ENCODE measurements around the gene ABHD12B. TPM values are rescaled to one million over a fixed set of nuclear protein-coding genes. Genes with fewer than 3 reads are reported as not detected.

Gene ABHD12B
- total RNA-seq, 2 experiments from 2014 or later: not detected

DNA sequence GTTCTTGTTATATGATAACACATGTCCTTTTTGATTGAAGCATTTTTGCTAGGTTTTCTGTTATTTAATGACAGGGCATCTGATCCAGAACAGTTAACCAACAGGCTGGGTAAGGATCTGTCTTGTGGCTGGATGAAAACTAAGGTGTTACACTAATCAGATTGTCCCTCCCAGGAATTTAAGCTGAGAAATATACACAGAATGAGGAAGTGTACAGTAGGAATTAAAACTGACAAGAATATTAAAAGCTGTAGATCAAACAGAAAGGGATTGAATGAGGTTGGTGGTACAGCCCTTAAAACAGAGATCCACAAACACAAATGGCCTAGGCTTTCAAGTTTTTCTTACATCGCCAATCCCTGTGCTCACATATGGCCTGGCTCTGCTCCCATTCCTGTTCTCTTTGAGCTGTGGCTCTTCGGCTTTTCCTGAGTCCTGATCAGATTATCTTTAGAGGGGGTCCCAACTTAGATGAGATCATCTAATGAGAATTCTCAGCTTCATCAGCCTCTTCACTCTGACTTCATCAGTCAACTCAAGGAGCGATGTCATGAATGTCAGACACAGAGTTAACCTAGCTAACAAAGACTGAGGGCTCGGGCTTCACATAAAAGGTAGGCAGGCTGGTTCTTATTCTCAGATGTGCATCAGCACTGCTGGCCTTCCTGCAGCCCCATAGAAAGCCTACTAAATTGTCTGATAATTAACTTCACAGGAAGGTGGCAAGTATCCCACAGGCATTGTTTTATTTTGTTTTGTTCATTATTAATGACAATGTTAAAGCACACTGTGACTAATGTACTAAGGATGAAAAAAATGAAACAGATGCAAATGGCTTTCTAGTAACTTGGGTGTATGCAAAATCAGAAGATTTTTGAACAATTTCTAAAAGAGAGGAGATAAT, 61.0 kb downstream of the ABHD12B start:
- H3K4me1 Mint-ChIP-seq (ENCODE audit: low read depth): no peaks in the 10 kb centered on the region
- H3K36me3 ChIP-seq (ENCODE audit: insufficient read depth, low read length): no peaks in the 10 kb centered on the region
- no peaks in the 10 kb centered on the region for H3K9me3 ChIP-seq (ENCODE audit: control insufficient read depth in 1 of 2, insufficient read depth in 1 of 2, low read length in 2 of 2)
- CTCF ChIA-PET: no interaction called here
- intact Hi-C loops (cut with DNase I, micrococcal nuclease): no loop called here
- TF ChIP-seq, protein P1, sequence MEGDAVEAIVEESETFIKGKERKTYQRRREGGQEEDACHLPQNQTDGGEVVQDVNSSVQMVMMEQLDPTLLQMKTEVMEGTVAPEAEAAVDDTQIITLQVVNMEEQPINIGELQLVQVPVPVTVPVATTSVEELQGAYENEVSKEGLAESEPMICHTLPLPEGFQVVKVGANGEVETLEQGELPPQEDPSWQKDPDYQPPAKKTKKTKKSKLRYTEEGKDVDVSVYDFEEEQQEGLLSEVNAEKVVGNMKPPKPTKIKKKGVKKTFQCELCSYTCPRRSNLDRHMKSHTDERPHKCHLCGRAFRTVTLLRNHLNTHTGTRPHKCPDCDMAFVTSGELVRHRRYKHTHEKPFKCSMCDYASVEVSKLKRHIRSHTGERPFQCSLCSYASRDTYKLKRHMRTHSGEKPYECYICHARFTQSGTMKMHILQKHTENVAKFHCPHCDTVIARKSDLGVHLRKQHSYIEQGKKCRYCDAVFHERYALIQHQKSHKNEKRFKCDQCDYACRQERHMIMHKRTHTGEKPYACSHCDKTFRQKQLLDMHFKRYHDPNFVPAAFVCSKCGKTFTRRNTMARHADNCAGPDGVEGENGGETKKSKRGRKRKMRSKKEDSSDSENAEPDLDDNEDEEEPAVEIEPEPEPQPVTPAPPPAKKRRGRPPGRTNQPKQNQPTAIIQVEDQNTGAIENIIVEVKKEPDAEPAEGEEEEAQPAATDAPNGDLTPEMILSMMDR (IDR thresholded peaks at IDR 0.05): no peak
- H3K27me3 Mint-ChIP-seq: peaks cover 13% of the 10 kb centered on the region
- H3K27ac Mint-ChIP-seq: no peak overlapping the region
- no peak overlapping the region for H3K4me3 ChIP-seq (ENCODE audit: low read length)
- no peak for ATAC-seq (ENCODE audit: poor library complexity)
- no peaks in the 10 kb centered on the region for H3K9me3 Mint-ChIP-seq
- H3K4me3 Mint-ChIP-seq: no peak overlapping the region
- DNase-seq: no peak
- H3K27ac ChIP-seq (ENCODE audit: low read depth in 1 of 2, low read length in 2 of 2): no peak overlapping the region
- H3K36me3 Mint-ChIP-seq (ENCODE audit: low read depth): no peaks in the 10 kb centered on the region
- H3K27me3 ChIP-seq (ENCODE audit: control insufficient read depth in 1 of 2, insufficient read depth in 2 of 2, low read length in 2 of 2): peaks cover 0 to 5% of the 10 kb centered on the region in 2 experiments
- POLR2A ChIA-PET: no interaction called here
- no peaks in the 10 kb centered on the region for H3K4me1 ChIP-seq (ENCODE audit: insufficient read depth, low read length)

DNA sequence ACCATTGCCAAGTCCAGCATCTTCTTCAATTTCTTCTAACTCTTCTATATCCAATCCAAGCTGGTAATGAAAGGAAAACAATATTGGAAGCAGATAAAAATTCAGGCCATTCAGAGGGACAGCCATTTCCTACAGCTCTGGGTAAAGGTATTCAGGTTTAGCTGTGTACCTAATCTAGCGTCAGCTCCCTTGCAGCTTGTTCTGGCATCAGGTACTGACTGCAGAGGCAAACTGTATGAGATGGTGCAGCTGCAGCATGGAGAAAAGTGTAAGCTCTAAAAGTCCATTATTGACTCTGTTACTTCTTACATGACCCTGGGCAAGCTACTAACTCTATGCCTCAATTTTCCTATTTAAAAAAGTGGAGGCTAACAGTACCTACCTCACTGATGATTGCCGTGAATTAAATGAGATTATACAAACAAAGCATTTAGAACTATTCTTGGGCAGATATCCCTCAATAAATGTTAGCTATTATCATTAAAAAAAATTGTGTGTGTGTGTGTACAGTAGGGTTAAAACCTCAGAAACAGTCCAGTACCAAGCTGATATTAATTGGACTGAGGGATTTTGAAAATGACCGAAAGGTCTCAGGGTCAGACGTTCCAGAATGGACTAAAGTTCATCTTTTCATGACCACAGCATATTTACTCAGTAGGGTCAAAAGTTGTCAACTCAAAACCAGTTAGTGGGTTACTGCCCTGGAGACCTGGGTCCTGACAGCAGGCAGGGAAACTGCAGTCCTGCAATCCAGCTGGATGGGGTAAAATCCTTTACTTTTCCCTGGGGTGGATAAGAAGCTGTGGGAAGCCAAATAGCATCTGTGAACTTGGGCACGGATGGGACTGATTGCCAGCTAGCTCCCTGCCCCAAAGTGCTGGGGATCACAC, 63.5 kb downstream of the ABHD12B start:
- H3K4me1 ChIP-seq (ENCODE audit: insufficient read depth, low read length): no peaks in the 10 kb centered on the region
- H3K4me3 ChIP-seq (ENCODE audit: low read length): no peak overlapping the region
- H3K27ac ChIP-seq (ENCODE audit: low read depth in 1 of 2, low read length in 2 of 2): no peak overlapping the region
- H3K4me3 Mint-ChIP-seq: no peak overlapping the region
- peaks cover 0 to 12% of the 10 kb centered on the region in 2 experiments for H3K27me3 ChIP-seq (ENCODE audit: control insufficient read depth in 1 of 2, insufficient read depth in 2 of 2, low read length in 2 of 2)
- ChIA-PET POLR2A (interaction anchor here (1.1 kb wide), 1 partner anchor 9 kb away, joined by 4 read pairs; the partner anchor contains the start of gene PYGL), CTCF (no interaction called here)
- no peak overlapping the region for H3K27ac Mint-ChIP-seq
- DNase-seq: no peak
- H3K9me3 Mint-ChIP-seq: no peaks in the 10 kb centered on the region
- no peaks in the 10 kb centered on the region for H3K4me1 Mint-ChIP-seq (ENCODE audit: low read depth)
- no peak for ATAC-seq (ENCODE audit: poor library complexity)
- H3K36me3 Mint-ChIP-seq (ENCODE audit: low read depth): no peaks in the 10 kb centered on the region
- intact Hi-C loops (cut with DNase I, micrococcal nuclease): no loop called here
- H3K36me3 ChIP-seq (ENCODE audit: insufficient read depth, low read length): no peaks in the 10 kb centered on the region
- TF ChIP-seq, protein P1 (IDR thresholded peaks at IDR 0.05): no peak
- H3K9me3 ChIP-seq (ENCODE audit: control insufficient read depth in 1 of 2, insufficient read depth in 1 of 2, low read length in 2 of 2): no peaks in the 10 kb centered on the region
- peaks cover 24% of the 10 kb centered on the region for H3K27me3 Mint-ChIP-seq

DNA sequence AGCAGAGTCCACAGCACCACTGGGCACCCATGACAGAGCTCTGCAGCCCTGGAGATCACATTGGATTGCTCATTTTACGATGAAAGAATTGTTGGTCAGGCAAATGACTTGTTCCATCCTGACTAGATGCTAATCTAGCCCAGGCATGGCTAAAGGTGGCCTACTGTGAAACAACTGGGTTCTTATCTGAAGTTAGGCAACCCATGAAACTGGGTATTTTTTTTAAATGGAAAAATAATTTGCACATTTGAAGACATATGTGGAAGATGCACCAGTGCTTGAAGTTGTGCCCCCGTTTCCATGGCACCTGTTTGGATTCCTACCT, 64.1 kb downstream of the ABHD12B start:
- no peak for DNase-seq
- no peaks in the 10 kb centered on the region for H3K9me3 Mint-ChIP-seq
- H3K27me3 Mint-ChIP-seq: peaks cover 30% of the 10 kb centered on the region
- POLR2A ChIA-PET: interaction anchor here (1.1 kb wide), 1 partner anchor 8 kb away, joined by 4 read pairs; the partner anchor contains the start of gene PYGL
- Histone ChIP-seq H3K27me3 (ENCODE audit: control insufficient read depth in 1 of 2, insufficient read depth in 2 of 2, low read length in 2 of 2) (peaks cover 2 to 16% of the 10 kb centered on the region in 2 experiments), H3K9me3 (ENCODE audit: control insufficient read depth in 1 of 2, insufficient read depth in 1 of 2, low read length in 2 of 2) (no peaks in the 10 kb centered on the region), H3K27ac (ENCODE audit: low read depth in 1 of 2, low read length in 2 of 2) (no peak overlapping the region), H3K36me3 (ENCODE audit: insufficient read depth, low read length) (no peaks in the 10 kb centered on the region), H3K4me1 (ENCODE audit: insufficient read depth, low read length) (no peaks in the 10 kb centered on the region), H3K4me3 (ENCODE audit: low read length) (no peak overlapping the region)
- TF ChIP-seq, protein P1 (IDR thresholded peaks at IDR 0.05): no peak
- H3K4me1 Mint-ChIP-seq (ENCODE audit: low read depth): no peaks in the 10 kb centered on the region
- H3K4me3 Mint-ChIP-seq: no peak overlapping the region
- H3K36me3 Mint-ChIP-seq (ENCODE audit: low read depth): no peaks in the 10 kb centered on the region
- intact Hi-C loops (cut with DNase I, micrococcal nuclease): no loop called here
- H3K27ac Mint-ChIP-seq: no peak overlapping the region
- no peak for ATAC-seq (ENCODE audit: poor library complexity)
- CTCF ChIA-PET: no interaction called here

Data from CD4-positive, alpha-beta T cell (primary cell).